ENCODE measurements around the gene SNRNP25. TPM values are rescaled to one million over a fixed set of nuclear protein-coding genes. Genes with fewer than 3 reads are reported as not detected.

Gene SNRNP25
- total and polyA plus RNA-seq, 9 of the 15 experiments (the other 6 are each of a cell fraction or from before 2014, with no cell fraction given) = 59.0 to 176 (median 108) TPM

- TF ChIP-seq, protein P1, sequence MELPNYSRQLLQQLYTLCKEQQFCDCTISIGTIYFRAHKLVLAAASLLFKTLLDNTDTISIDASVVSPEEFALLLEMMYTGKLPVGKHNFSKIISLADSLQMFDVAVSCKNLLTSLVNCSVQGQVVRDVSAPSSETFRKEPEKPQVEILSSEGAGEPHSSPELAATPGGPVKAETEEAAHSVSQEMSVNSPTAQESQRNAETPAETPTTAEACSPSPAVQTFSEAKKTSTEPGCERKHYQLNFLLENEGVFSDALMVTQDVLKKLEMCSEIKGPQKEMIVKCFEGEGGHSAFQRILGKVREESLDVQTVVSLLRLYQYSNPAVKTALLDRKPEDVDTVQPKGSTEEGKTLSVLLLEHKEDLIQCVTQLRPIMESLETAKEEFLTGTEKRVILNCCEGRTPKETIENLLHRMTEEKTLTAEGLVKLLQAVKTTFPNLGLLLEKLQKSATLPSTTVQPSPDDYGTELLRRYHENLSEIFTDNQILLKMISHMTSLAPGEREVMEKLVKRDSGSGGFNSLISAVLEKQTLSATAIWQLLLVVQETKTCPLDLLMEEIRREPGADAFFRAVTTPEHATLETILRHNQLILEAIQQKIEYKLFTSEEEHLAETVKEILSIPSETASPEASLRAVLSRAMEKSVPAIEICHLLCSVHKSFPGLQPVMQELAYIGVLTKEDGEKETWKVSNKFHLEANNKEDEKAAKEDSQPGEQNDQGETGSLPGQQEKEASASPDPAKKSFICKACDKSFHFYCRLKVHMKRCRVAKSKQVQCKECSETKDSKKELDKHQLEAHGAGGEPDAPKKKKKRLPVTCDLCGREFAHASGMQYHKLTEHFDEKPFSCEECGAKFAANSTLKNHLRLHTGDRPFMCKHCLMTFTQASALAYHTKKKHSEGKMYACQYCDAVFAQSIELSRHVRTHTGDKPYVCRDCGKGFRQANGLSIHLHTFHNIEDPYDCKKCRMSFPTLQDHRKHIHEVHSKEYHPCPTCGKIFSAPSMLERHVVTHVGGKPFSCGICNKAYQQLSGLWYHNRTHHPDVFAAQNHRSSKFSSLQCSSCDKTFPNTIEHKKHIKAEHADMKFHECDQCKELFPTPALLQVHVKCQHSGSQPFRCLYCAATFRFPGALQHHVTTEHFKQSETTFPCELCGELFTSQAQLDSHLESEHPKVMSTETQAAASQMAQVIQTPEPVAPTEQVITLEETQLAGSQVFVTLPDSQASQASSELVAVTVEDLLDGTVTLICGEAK (IDR thresholded peaks at IDR 0.05) = peak; percentile 27; the same call in 1 of the 2 replicates
- TF ChIP-seq, protein P1 (CRISPR knock-in tag; IDR thresholded peaks at IDR 0.05) = no peak
- TF ChIP-seq ELK3 (CRISPR knock-in tag; IDR thresholded peaks at IDR 0.05) = no peak
- TF ChIP-seq EHMT2 (IDR thresholded peaks at IDR 0.05) = no peak
Measured at GRCh38 chr16:54237-54581, 581 bp downstream of the SNRNP25 start (continued).
